Cardiac ventricle fibroblast (primary cell): ENCODE measurements around the gene FARSB. TPM values are rescaled to one million over a fixed set of nuclear protein-coding genes. Genes with fewer than 3 reads are reported as not detected.

Experiments
- total RNA-seq: library from RNA; depleted of rRNA; stranded (reverse); fragments of >200 nt; gene quantifications from 2 replicates; pipeline ENCODE4 v1.2.3, GENCODE V29; 2015

The FARSB gene
- total RNA-seq = 12.6 and 13.2 TPM in 2 replicates

GRCh38 chr2:222655787-222656525 lies at the start of gene FARSB:
Gene FARSB (minus strand): TSS chr2:222656092. CDS start chr2:222656073, 19 bp downstream.

GRCh38 chr2:222671259-222672067 lies 15.6 kb upstream of the FARSB start, which contains the start of gene MOGAT1:
Gene MOGAT1 (plus strand): TSS chr2:222671658. CDS start chr2:222671786, 128 bp downstream.

Other genes with a start within 250 kb of the FARSB start
- gene SGPP2, start 231.5 kb downstream of the FARSB start, total RNA-seq = not detected in 2 replicates
- gene MOGAT1, start 15.6 kb upstream of the FARSB start, total RNA-seq = not detected in 2 replicates
- gene ACSL3, start 204.9 kb upstream of the FARSB start, total RNA-seq = 31.5 and 53.4 TPM in 2 replicates